AG09309 (cell line): Measurements from ENCODE around the gene POLR1F.

Source experiments
- DNase-seq: peaks from one replicate; pipeline ENCODE4 v3.0.0-alpha.2; 2010; ENCODE audit warnings: low read depth
- H3K4me3 ChIP-seq: 2 replicates; pipeline ENCODE4 v1.5.1; 2011; ENCODE audit warnings: mild to moderate bottlenecking, low read depth, low read length, moderate library complexity; ENCODE audit not compliant: control insufficient read depth
- CTCF ChIP-seq: IDR thresholded peaks from 2 replicates; pipeline ENCODE4 v1.5.1; 2011; ENCODE audit warnings: mild to moderate bottlenecking, low read depth, low read length, inconsistent platforms; ENCODE audit not compliant: insufficient read depth, control insufficient read depth; ENCODE audit errors: missing control alignments

Gene POLR1F

GRCh38 chr7:19728716-19729115 is 19.9 kb upstream of the POLR1F start:
- H3K4me3 ChIP-seq: no peak overlapping the region
- TF ChIP-seq CTCF: no peak
- no peak for DNase-seq

- no peak for DNase-seq
- H3K4me3 ChIP-seq: no peak overlapping the region
- no peak for TF ChIP-seq CTCF
Measured at GRCh38 chr7:19725770-19726169, 16.9 kb upstream of the POLR1F start.

GRCh38 chr7:19715499-19715898 is 6.7 kb upstream of the POLR1F start:
- no peak for TF ChIP-seq CTCF
- no peak overlapping the region for H3K4me3 ChIP-seq
- DNase-seq: no peak

GRCh38 chr7:19713676-19714075 is 4.8 kb upstream of the POLR1F start:
- TF ChIP-seq CTCF: peak; percentile 51
- peak; percentile 4 for DNase-seq
- no peak overlapping the region for H3K4me3 ChIP-seq

GRCh38 chr7:19709249-19709578 is 377 bp upstream of the POLR1F start:
- no peak for TF ChIP-seq CTCF
- DNase-seq: no peak
- no peak overlapping the region for H3K4me3 ChIP-seq

- H3K4me3 ChIP-seq: no peak overlapping the region; the same call in 1 of the 2 replicates
- DNase-seq: no peak
- no peak for TF ChIP-seq CTCF
Measured at GRCh38 chr7:19707240-19707639, 1.6 kb downstream of the POLR1F start.

- no peak overlapping the region for H3K4me3 ChIP-seq
- DNase-seq: no peak
- no peak for TF ChIP-seq CTCF
Measured at GRCh38 chr7:19705663-19706062, 3.2 kb downstream of the POLR1F start.
